Activated CD4-positive, alpha-beta T cell treated with anti-CD3 and anti-CD28 coated beads, Interleukin-2, Interleukin-4, amounts not matched to agents 100 ng/mL and 50 ng/mL, durations not matched to agents 16 hours and 8 hours (primary cell): ENCODE measurements around the gene RIC1.
"Not testable (repeated sequence)": the region's sequence is repeated elsewhere in the genome, so short reads cannot be mapped to it uniquely, and the experiment has no call there.

Source experiments
- DNase-seq: peaks from one replicate; pipeline ENCODE4 v3.0.0-alpha.2; 2020; ENCODE audit warnings: low spot score

RIC1 gene

GRCh38 chr9:5722679-5723078, 93.8 kb downstream of the RIC1 start:
- DNase-seq = not testable (repeated sequence)

DNA sequence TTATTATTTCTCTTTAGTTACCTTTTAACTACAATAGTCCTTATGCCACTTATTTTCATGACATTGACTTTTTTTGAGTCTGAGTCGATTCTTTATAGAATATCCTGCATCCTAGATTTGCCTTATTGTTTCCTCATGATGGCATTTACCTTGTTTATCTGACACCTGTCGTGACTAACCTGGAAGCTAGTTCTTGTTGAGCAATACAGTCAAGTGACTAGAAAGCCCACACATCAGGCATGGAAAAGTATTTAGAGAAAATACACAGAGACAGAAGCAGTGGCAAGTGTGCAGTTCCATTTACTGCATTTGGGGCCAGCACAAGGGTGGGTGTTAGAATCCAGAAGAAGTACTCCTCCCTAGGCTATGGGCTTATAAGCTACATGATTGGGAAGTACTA, 106.2 kb downstream of the RIC1 start:
- no peak for DNase-seq

GRCh38 chr9:5736563-5737346, 107.8 kb downstream of the RIC1 start:
- DNase-seq = no peak

GRCh38 chr9:5743109-5743508, 114.2 kb downstream of the RIC1 start:
- no peak for DNase-seq

GRCh38 chr9:5748438-5748837, 119.5 kb downstream of the RIC1 start:
- DNase-seq = no peak

DNA sequence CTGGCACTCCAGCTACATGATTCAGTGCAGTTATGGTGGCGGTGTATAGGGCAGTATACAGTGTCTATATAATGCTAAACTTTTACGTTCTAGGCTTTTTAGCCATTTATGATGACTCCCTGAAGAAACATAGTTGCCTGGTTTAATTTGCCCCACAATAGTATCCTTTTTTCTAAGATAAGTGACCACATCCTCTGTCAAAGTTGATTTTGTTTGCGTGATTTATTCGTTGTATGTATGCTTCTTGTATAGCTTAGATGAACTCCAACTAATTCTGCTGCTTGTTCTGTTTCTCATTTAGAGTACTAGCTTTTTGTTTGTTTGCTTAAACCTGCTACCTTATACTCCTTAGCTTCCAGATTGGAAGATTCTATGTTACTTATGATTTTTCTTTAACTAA, 120.4 kb downstream of the RIC1 start:
- no peak for DNase-seq

DNA sequence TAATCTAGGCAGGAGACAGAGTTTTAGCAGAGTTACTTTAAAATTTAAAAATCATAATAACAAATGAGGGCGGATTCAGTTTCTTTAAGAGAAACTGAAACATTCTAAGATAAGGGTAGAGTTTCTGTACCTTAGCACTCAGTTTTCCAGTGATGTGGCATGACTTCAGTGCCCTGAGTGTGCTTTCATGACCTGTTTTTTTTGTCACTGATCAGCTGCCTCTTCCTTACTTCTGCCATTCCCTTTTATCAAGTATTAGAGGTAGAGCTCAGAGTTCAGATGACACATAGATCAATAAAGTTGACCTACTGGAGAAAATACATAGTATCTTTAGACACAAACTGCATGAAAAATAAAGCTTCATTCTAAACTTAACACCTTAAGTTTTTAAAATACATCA, 121.7 kb downstream of the RIC1 start:
- no peak for DNase-seq

GRCh38 chr9:5756633-5757032, 127.7 kb downstream of the RIC1 start:
- DNase-seq = no peak

DNA sequence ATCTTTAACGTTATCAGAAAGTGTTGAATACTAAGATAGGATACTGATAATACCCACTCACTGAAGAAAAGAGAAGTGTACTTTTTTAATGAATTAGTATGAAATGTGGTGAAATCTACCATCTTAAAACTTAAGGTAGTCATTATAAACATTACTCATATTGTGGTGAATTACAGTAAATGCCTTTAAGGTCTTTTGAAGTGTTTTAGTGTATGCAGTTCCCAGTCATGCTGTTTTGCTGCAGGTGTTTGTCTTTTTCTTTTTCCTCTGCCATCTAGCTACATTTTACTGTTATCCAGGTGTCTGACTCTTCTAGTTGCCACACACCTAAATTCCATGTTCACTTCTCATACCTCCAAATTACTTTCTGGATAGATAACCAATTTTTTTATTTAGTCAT, 131.4 kb downstream of the RIC1 start:
- no peak for DNase-seq

DNA sequence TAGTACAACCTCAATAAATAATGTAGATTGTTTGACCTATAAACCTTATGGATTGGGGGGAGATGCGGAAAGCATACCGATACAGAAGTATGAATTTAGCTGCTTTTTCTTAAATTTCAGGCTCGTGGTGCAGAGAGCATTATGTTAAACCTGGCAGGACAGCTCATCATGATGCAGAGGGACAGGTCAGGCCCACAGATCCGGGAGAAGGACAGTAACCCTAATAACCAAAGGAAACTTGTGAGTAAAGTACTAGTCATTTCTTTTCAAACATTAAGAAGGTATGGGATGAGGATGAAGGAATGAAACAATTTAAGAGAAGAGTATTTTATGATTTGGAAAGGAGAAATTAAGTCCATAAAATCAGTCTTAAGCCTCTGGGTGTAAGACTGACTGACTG, 133.5 kb downstream of the RIC1 start:
- DNase-seq = no peak

- DNase-seq = peak; percentile 45
These were observed 135.4 kb downstream of the RIC1 start for GRCh38 chr9:5764130-5764868.

DNA sequence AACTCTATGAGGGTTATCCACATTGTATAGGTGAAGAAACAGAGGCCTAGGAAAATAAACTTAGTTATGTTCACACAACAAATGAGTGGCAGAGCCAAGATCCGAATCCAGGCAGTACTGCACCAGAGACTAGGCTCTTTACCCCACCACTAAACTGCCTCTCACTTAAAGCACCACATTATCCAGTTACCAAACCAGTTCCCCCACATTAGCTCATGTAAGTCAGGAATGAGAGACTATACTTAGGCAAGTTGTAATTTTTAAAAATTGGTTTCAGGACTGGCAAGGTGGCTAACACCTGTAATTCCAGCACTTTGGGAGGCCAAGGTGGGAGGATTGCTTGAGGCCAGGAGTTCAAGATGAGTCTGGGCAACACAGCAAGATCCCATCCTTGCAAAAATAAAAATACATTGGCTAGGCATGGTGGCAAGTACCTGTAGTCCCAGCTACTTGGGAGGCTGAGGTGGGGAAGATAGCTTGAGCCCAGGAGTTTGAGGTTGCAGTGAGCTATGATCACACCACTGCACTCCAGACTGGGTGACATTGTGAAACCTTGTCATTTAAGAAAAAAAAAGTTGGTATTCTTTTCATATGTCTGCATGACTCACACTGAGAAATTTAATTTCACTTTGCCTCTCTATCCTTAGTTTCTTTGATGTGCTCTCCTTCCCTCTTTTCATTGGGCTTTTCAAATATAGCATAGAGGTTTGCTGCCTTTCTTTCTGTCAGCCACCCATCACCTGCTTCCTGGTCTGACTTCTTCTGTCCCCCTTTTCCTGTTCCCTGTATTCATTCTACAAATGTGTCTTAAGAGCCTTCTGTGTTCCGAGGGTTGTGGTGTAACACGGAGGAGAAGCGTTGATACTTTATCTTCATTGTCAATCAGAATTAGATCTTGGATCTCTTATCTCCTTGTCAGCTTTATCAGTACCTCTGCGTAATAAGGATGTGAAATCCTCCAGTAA, 139.3 kb downstream of the RIC1 start:
- DNase-seq = peak; percentile 53

DNA sequence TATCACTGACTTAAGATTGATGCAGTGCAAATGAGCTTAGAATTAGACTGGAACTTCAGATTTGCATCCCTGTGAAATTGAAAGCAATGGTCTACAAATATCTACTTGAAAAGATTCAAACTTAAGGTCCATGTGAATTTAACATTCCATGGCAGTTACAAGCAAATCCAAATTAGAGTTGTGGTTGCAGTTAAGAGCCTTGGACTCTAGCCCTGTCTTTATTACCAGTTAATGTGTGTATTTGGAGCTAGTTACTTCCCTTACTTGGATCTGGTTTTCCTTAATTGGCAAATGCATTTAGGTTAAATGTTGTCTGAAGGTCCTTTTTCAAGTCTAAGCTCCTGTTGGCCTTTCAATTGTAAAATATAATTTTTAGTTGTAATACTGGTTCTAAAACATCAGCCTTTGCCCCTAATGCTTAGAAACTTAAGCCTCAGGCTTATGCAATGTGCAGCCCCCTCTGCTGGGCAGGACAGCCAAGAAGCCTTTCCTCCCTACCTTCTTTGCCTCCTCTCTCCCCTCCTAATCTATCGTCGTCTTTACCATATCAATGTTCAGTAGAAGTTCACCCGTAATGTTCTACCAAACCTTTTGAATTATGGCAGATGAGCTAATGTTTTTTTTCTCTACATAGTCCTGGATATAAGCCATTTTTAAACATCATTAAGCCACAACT, 144.6 kb downstream of the RIC1 start:
- DNase-seq = no peak

- no peak for DNase-seq
These were observed 149.9 kb downstream of the RIC1 start for GRCh38 chr9:5778805-5779204.

- DNase-seq = not testable (repeated sequence)
These were observed 150.9 kb downstream of the RIC1 start for GRCh38 chr9:5779705-5780218.

- not testable (repeated sequence) for DNase-seq
These were observed 154.5 kb downstream of the RIC1 start for GRCh38 chr9:5783420-5783819.

GRCh38 chr9:5783982-5784381, 155.1 kb downstream of the RIC1 start:
- DNase-seq = no peak

- no peak for DNase-seq
These were observed 155.8 kb downstream of the RIC1 start for GRCh38 chr9:5784526-5785315.

GRCh38 chr9:5786370-5787127, 157.6 kb downstream of the RIC1 start:
- DNase-seq = no peak

- no peak for DNase-seq
These were observed 158.3 kb downstream of the RIC1 start for GRCh38 chr9:5787220-5787619.
